Measurements from ENCODE around the gene PDZD4. TPM values are rescaled to one million over a fixed set of nuclear protein-coding genes. Genes with fewer than 3 reads are reported as not detected.

The PDZD4 gene
- total RNA-seq, 1 donor from 2014 or later: 9.9 TPM

- no peak overlapping the region for H3K27ac Mint-ChIP-seq (ENCODE audit: unreplicated experiment)
- no peaks in the 10 kb centered on the region for H3K36me3 ChIP-seq (ENCODE audit: insufficient read depth, low read length)
- H3K9me3 Mint-ChIP-seq (ENCODE audit: unreplicated experiment): no peaks in the 10 kb centered on the region
- no peaks in the 10 kb centered on the region for H3K9me3 ChIP-seq (ENCODE audit: insufficient read depth, low read depth, low read length)
- no peaks in the 10 kb centered on the region for H3K4me1 ChIP-seq (ENCODE audit: insufficient read depth, low read length)
- DNase-seq (ENCODE audit: low read depth) (no peak), FAIRE-seq (no peak)
- H3K79me2 ChIP-seq (ENCODE audit: insufficient read depth, low read length): no peaks in the 10 kb centered on the region
- TF ChIP-seq, protein P1, sequence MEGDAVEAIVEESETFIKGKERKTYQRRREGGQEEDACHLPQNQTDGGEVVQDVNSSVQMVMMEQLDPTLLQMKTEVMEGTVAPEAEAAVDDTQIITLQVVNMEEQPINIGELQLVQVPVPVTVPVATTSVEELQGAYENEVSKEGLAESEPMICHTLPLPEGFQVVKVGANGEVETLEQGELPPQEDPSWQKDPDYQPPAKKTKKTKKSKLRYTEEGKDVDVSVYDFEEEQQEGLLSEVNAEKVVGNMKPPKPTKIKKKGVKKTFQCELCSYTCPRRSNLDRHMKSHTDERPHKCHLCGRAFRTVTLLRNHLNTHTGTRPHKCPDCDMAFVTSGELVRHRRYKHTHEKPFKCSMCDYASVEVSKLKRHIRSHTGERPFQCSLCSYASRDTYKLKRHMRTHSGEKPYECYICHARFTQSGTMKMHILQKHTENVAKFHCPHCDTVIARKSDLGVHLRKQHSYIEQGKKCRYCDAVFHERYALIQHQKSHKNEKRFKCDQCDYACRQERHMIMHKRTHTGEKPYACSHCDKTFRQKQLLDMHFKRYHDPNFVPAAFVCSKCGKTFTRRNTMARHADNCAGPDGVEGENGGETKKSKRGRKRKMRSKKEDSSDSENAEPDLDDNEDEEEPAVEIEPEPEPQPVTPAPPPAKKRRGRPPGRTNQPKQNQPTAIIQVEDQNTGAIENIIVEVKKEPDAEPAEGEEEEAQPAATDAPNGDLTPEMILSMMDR (IDR thresholded peaks at IDR 0.05; ENCODE audit: insufficient read depth, low read depth, low read length): no peak
- no peak for TF ChIP-seq EZH2 (IDR thresholded peaks at IDR 0.05; ENCODE audit: insufficient read depth, low read length)
- H3K4me2 ChIP-seq (ENCODE audit: low read length): no peak overlapping the region
- H3K4me3 ChIP-seq (ENCODE audit: insufficient read depth, low read depth, low read length): no peak overlapping the region
- no peak overlapping the region for H3K27ac ChIP-seq (ENCODE audit: low read depth, low read length)
- H3K9ac ChIP-seq (ENCODE audit: low read length): no peak overlapping the region
- H4K20me1 ChIP-seq (ENCODE audit: insufficient read depth, low read length): no peaks in the 10 kb centered on the region
- H3K27me3 Mint-ChIP-seq (ENCODE audit: low read depth, unreplicated experiment): peaks cover 4% of the 10 kb centered on the region
- H3K4me1 Mint-ChIP-seq (ENCODE audit: low read depth, unreplicated experiment): no peaks in the 10 kb centered on the region
- no peak overlapping the region for H2AFZ ChIP-seq (ENCODE audit: low read depth, low read length)
- peaks cover 6% of the 10 kb centered on the region for H3K36me3 Mint-ChIP-seq (ENCODE audit: low read depth, unreplicated experiment)
- no peak overlapping the region for H3K4me3 Mint-ChIP-seq (ENCODE audit: unreplicated experiment)
- no peaks in the 10 kb centered on the region for H3K27me3 ChIP-seq (ENCODE audit: insufficient read depth, low read length)
Measured at GRCh38 chrX:153812220-153812619, 18.1 kb downstream of the PDZD4 start.

GRCh38 chrX:153807976-153808375 lies 22.4 kb downstream of the PDZD4 start:
- no peak overlapping the region for H3K27ac Mint-ChIP-seq (ENCODE audit: unreplicated experiment)
- H3K79me2 ChIP-seq (ENCODE audit: insufficient read depth, low read length): no peaks in the 10 kb centered on the region
- H3K4me2 ChIP-seq (ENCODE audit: low read length): no peak overlapping the region
- peaks cover 3% of the 10 kb centered on the region for H3K36me3 Mint-ChIP-seq (ENCODE audit: low read depth, unreplicated experiment)
- H4K20me1 ChIP-seq (ENCODE audit: insufficient read depth, low read length): no peaks in the 10 kb centered on the region
- no peaks in the 10 kb centered on the region for H3K9me3 Mint-ChIP-seq (ENCODE audit: unreplicated experiment)
- DNase-seq (ENCODE audit: low read depth) (no peak), FAIRE-seq (no peak)
- H3K27me3 Mint-ChIP-seq (ENCODE audit: low read depth, unreplicated experiment): peaks cover 3% of the 10 kb centered on the region
- H3K9me3 ChIP-seq (ENCODE audit: insufficient read depth, low read depth, low read length): no peaks in the 10 kb centered on the region
- H3K4me1 Mint-ChIP-seq (ENCODE audit: low read depth, unreplicated experiment): no peaks in the 10 kb centered on the region
- no peak overlapping the region for H2AFZ ChIP-seq (ENCODE audit: low read depth, low read length)
- TF ChIP-seq, protein P1 (IDR thresholded peaks at IDR 0.05; ENCODE audit: insufficient read depth, low read depth, low read length): no peak
- TF ChIP-seq EZH2 (IDR thresholded peaks at IDR 0.05; ENCODE audit: insufficient read depth, low read length): no peak
- H3K4me3 Mint-ChIP-seq (ENCODE audit: unreplicated experiment): no peak overlapping the region
- H3K4me1 ChIP-seq (ENCODE audit: insufficient read depth, low read length): no peaks in the 10 kb centered on the region
- H3K36me3 ChIP-seq (ENCODE audit: insufficient read depth, low read length): no peaks in the 10 kb centered on the region
- H3K9ac ChIP-seq (ENCODE audit: low read length): no peak overlapping the region
- no peaks in the 10 kb centered on the region for H3K27me3 ChIP-seq (ENCODE audit: insufficient read depth, low read length)
- no peak overlapping the region for H3K4me3 ChIP-seq (ENCODE audit: insufficient read depth, low read depth, low read length)
- no peak overlapping the region for H3K27ac ChIP-seq (ENCODE audit: low read depth, low read length)

- Histone ChIP-seq H3K27me3 (ENCODE audit: insufficient read depth, low read length) (no peaks in the 10 kb centered on the region), H3K4me3 (ENCODE audit: insufficient read depth, low read depth, low read length) (no peak overlapping the region), H3K4me2 (ENCODE audit: low read length) (no peak overlapping the region), H3K9ac (ENCODE audit: low read length) (no peak overlapping the region), H3K27ac (ENCODE audit: low read depth, low read length) (no peak overlapping the region), H3K9me3 (ENCODE audit: insufficient read depth, low read depth, low read length) (no peaks in the 10 kb centered on the region), H4K20me1 (ENCODE audit: insufficient read depth, low read length) (no peaks in the 10 kb centered on the region), H3K4me1 (ENCODE audit: insufficient read depth, low read length) (no peaks in the 10 kb centered on the region), H2AFZ (ENCODE audit: low read depth, low read length) (no peak overlapping the region), H3K79me2 (ENCODE audit: insufficient read depth, low read length) (no peaks in the 10 kb centered on the region), H3K36me3 (ENCODE audit: insufficient read depth, low read length) (no peaks in the 10 kb centered on the region)
- H3K4me1 Mint-ChIP-seq (ENCODE audit: low read depth, unreplicated experiment): no peaks in the 10 kb centered on the region
- FAIRE-seq (no peak), DNase-seq (ENCODE audit: low read depth) (no peak)
- H3K4me3 Mint-ChIP-seq (ENCODE audit: unreplicated experiment): no peak overlapping the region
- no peak overlapping the region for H3K27ac Mint-ChIP-seq (ENCODE audit: unreplicated experiment)
- H3K9me3 Mint-ChIP-seq (ENCODE audit: unreplicated experiment): no peaks in the 10 kb centered on the region
- TF ChIP-seq EZH2 (IDR thresholded peaks at IDR 0.05; ENCODE audit: insufficient read depth, low read length): no peak
- TF ChIP-seq, protein P1 (IDR thresholded peaks at IDR 0.05; ENCODE audit: insufficient read depth, low read depth, low read length): no peak
- peaks cover 3% of the 10 kb centered on the region for H3K36me3 Mint-ChIP-seq (ENCODE audit: low read depth, unreplicated experiment)
- peaks cover 2% of the 10 kb centered on the region for H3K27me3 Mint-ChIP-seq (ENCODE audit: low read depth, unreplicated experiment)
Measured at GRCh38 chrX:153806999-153807575, 23.3 kb downstream of the PDZD4 start.
